Spleen (tissue), 11 donors: ENCODE data around the gene PDE4B. TPM values are rescaled to one million over a fixed set of nuclear protein-coding genes. Genes with fewer than 3 reads are reported as not detected.

Experiments
- DNase-seq: peaks from one replicate; pipeline ENCODE4 v3.0.0-alpha.2; 2020
- H3K27ac ChIP-seq, 8 donors: fragments of 200-600 bp; sonication (generic) in 7 of 8; 1 replicate in 4 of 8; 2 replicates in 4 of 8; pipeline versions ENCODE4 v1.5.0 to v1.8.0; 2016 to 2021; ENCODE audit warnings: inconsistent platforms in 4 of 8, mild to moderate bottlenecking in 4 of 8, moderate library complexity in 1 of 8
- H3K27me3 ChIP-seq, 7 donors: fragments of 200-600 bp; sonication (generic) in 6 of 7; replicated peaks in 1 of 7; 1 replicate in 4 of 7; 2 replicates in 3 of 7; pipeline versions ENCODE4 v1.5.0 to v1.8.0; 2016 to 2021; ENCODE audit warnings: inconsistent platforms in 3 of 7, mild to moderate bottlenecking in 1 of 7
- H3K36me3 ChIP-seq, 6 donors: fragments of 200-600 bp; sonication (generic) in 5 of 6; 1 replicate in 4 of 6; 2 replicates in 2 of 6; pipeline versions ENCODE4 v1.5.0 to v1.8.0; 2016 to 2021; ENCODE audit warnings: inconsistent platforms in 2 of 6
- H3K4me1 ChIP-seq, 6 donors: fragments of 200-600 bp; sonication (generic) in 5 of 6; 1 replicate in 3 of 6; 2 replicates in 3 of 6; pipeline versions ENCODE4 v1.5.0 to v1.8.0; 2016 to 2021; ENCODE audit warnings: inconsistent platforms in 3 of 6
- H3K4me3 ChIP-seq, 8 donors: fragments of 200-600 bp; sonication (generic) in 7 of 8; 1 replicate in 4 of 8; 2 replicates in 4 of 8; pipeline versions ENCODE4 v1.5.0 to v1.8.0; 2016 to 2021; ENCODE audit warnings: inconsistent platforms in 4 of 8, mild to moderate bottlenecking in 4 of 8, moderate library complexity in 2 of 8
- H3K9me3 ChIP-seq, 8 donors: fragments of 200-600 bp; sonication (generic) in 7 of 8; 1 replicate in 4 of 8; 2 replicates in 4 of 8; pipeline versions ENCODE4 v1.5.0 to v1.8.0; 2016 to 2021; ENCODE audit warnings: inconsistent platforms in 4 of 8
- POLR2A ChIP-seq, 3 donors: fragments of 450-650 bp; IDR thresholded peaks; one replicate each; pipeline ENCODE4 v1.5.1; 2017; ENCODE audit warnings: antibody characterized with exemption in 3 of 3, mild to moderate bottlenecking in 1 of 3
- POLR2AphosphoS5 ChIP-seq, 3 donors: sonication (generic); formaldehyde crosslinking; IDR thresholded peaks; one replicate each; pipeline ENCODE4 v1.5.1; 2017; ENCODE audit warnings: antibody characterized with exemption in 3 of 3
- WGBS, 5 donors: extraction: QIAGEN DNeasy Blood & Tissue Kit in 3 of 5; methylation state at CpG; one replicate each; pipeline versions ENCODE4 v1.1.5 to v1.1.7; 2013 to 2018; 5-methylcytosine and 5-hydroxymethylcytosine counted together
- intact Hi-C: fragments of 100-400 bp; cut with DNase I; formaldehyde crosslinking; loops from one replicate; pipeline ENCODE4 v1.15.0; 2023; ENCODE audit warnings: low total_unique reads
- polyA plus RNA-seq, 3 donors: library from polyadenylated mRNA; stranded (reverse); fragments of 200-250 nt; gene quantifications; one replicate each; pipeline ENCODE4 v1.2.1, GENCODE V29; 2013
- total RNA-seq, 7 donors: library from RNA; depleted of rRNA in 3 of 7; stranded (reverse); fragments of >200 nt in 3 of 7; fragmentation: NEBNext Ultra II Directional in 4 of 7; extraction: Animal tissue kit (Norgen Biotek cat#: 25700) in 4 of 7; gene quantifications; one replicate each; pipeline versions ENCODE4 v1.1.0 to v1.2.1, GENCODE V29; 2016 to 2021
- TF ChIP-seq, protein P1 (sequence below), 11 experiments: fragments of 200-600 bp in 7 of 11; fragments of 450-650 bp in 4 of 11; sonication (generic) in 4 of 11; IDR thresholded peaks in 8 of 11; conservative IDR thresholded peaks in 3 of 11; 1 replicate in 7 of 11; 2 replicates in 4 of 11; pipeline versions ENCODE4 v1.4.0 to v1.8.0; 2016 to 2021; ENCODE audit warnings: antibody characterized with exemption in 11 of 11, inconsistent platforms in 4 of 11, mild to moderate bottlenecking in 1 of 11
- donor health status: healthy with polysubstance abuse.
- donor health status: DM: no; HTN: no; CAD: no; lungs with moderate emphysema.
- donor health status: DM: no; HTN: no; CAD: no.
- donor health status: Bipolar disorder and iron deficiency.
- donor health status: healthy.
- donor health status: DM: no; HTN: no; CAD: no.
- donor health status: DM: yes; HTN: yes; CAD: no.

PDE4B gene
- total and polyA plus RNA-seq, 10 donors = 12.6 to 88.2 (median 51.9) TPM

DNA sequence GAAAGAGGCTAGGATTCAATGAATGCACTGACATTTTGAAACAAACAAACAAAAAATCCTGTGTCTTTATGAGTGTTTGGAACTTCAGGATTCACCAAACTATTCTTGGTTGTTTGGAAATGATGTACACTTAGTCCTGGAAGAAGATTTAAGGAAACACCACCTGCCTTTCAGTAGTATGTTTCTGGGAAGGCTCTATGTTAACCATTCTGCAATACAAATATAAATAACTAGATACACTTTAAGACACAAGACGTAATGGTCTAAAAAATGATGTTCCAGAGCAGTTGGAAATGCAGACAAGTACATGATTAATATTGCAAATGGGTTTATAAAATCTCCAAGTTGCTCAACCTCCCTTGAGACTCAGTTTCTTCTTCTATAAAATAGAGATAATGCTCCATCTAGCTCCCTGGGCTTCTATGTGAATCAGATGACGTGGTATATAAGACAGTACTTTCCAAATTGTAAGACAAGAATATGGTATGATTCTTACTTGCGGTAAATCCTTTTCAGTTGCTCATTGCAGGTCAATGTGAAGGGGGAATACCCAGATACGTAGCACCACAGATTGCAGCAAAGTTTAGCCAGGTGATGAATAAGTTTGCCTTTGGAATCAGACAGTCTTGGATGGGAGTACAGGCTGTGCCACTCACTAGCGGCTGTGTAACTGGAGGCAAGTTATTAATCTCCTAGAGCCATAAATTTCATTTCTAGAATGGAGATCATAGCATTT, 516.5 kb downstream of the PDE4B start:
- Histone ChIP-seq H3K9me3 (peaks cover 0 to 3% (median 0%) of the 10 kb centered on the region in 8 donors), H3K36me3 (no peaks in the 10 kb centered on the region), H3K4me3 (no peak overlapping the region), H3K27ac (no peak overlapping the region), H3K27me3 (no peaks in the 10 kb centered on the region), H3K4me1 (peaks cover 0 to 5% (median 2%) of the 10 kb centered on the region in 6 donors)
- WGBS, 5 donors = 93 to 98% (median 96%) methylated on average over 5 of the region's 5 CpGs
- DNase-seq = no peak
- TF ChIP-seq, protein P1, sequence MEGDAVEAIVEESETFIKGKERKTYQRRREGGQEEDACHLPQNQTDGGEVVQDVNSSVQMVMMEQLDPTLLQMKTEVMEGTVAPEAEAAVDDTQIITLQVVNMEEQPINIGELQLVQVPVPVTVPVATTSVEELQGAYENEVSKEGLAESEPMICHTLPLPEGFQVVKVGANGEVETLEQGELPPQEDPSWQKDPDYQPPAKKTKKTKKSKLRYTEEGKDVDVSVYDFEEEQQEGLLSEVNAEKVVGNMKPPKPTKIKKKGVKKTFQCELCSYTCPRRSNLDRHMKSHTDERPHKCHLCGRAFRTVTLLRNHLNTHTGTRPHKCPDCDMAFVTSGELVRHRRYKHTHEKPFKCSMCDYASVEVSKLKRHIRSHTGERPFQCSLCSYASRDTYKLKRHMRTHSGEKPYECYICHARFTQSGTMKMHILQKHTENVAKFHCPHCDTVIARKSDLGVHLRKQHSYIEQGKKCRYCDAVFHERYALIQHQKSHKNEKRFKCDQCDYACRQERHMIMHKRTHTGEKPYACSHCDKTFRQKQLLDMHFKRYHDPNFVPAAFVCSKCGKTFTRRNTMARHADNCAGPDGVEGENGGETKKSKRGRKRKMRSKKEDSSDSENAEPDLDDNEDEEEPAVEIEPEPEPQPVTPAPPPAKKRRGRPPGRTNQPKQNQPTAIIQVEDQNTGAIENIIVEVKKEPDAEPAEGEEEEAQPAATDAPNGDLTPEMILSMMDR (IDR thresholded peaks at IDR 0.05 in 8 of 11, conservative IDR thresholded peaks at IDR 0.05 in 3 of 11) = no peak
- TF ChIP-seq POLR2A (IDR thresholded peaks at IDR 0.05) (no peak), POLR2AphosphoS5 (IDR thresholded peaks at IDR 0.05) (no peak)
- intact Hi-C loops = no loop called here

DNA sequence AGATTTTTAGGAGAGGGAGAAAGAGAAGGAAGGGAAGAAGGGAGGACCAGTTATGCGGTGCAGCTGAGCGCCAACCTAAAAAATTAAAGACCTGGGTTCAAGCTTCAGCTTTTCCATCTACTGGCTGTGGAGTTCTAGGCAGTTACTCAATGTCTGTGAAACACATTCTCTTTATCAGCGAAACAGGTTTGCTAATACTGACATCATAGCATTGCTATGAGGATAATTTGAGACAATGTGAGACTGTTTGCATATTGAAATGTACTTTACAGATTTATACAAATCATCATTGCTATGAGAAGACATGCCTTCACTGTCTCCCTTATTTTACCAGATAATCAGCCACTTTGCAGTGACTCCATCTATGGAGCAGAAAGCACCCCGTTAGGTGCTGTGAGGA, 518.4 kb downstream of the PDE4B start:
- H3K9me3 ChIP-seq = peaks cover 0 to 3% (median 0%) of the 10 kb centered on the region in 8 donors
- no peak overlapping the region for H3K27ac ChIP-seq
- H3K27me3 ChIP-seq = no peaks in the 10 kb centered on the region
- DNase-seq = no peak
- H3K4me1 ChIP-seq = peaks cover 0 to 5% (median 2%) of the 10 kb centered on the region in 6 donors
- WGBS, 5 donors = 70 to 87% (median 83%) methylated on average over 4 of the region's 4 CpGs
- no peaks in the 10 kb centered on the region for H3K36me3 ChIP-seq
- no peak for TF ChIP-seq POLR2AphosphoS5 (IDR thresholded peaks at IDR 0.05)
- no peak for TF ChIP-seq POLR2A (IDR thresholded peaks at IDR 0.05)
- TF ChIP-seq, protein P1 (IDR thresholded peaks at IDR 0.05 in 8 of 11, conservative IDR thresholded peaks at IDR 0.05 in 3 of 11) = no peak
- intact Hi-C loops = no loop called here
- no peak overlapping the region for H3K4me3 ChIP-seq

DNA sequence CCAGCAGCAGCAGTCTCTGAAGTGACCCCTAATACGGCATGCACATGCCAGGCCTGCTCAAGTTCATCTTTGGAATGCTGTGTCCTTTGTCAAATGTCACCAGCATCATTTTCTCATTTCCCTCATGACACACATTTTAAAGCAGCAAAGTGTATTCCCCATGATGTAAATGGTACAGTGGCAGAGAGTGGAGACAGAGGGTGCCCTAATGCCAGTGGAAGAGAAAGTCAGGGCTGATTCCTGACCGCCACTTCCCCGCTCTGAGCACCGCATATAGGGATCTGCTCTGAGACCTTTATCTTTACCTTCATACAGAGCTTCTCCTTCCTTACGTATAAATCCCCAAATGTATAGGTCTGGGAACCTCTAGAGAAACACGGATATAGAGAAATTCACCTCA, 518.9 kb downstream of the PDE4B start:
- intact Hi-C loops = no loop called here
- TF ChIP-seq, protein P1 (IDR thresholded peaks at IDR 0.05 in 8 of 11, conservative IDR thresholded peaks at IDR 0.05 in 3 of 11) = no peak
- TF ChIP-seq POLR2AphosphoS5 (IDR thresholded peaks at IDR 0.05) = no peak
- no peak for TF ChIP-seq POLR2A (IDR thresholded peaks at IDR 0.05)
- 93 to 98% (median 96%) methylated on average over 6 of the region's 6 CpGs for WGBS, 5 donors
- Histone ChIP-seq H3K4me1 (peaks cover 0 to 9% (median 4%) of the 10 kb centered on the region in 6 donors), H3K27me3 (no peaks in the 10 kb centered on the region), H3K9me3 (peaks cover 0 to 3% (median 0%) of the 10 kb centered on the region in 8 donors), H3K36me3 (no peaks in the 10 kb centered on the region), H3K27ac (no peak overlapping the region), H3K4me3 (no peak overlapping the region)
- DNase-seq = no peak

DNA sequence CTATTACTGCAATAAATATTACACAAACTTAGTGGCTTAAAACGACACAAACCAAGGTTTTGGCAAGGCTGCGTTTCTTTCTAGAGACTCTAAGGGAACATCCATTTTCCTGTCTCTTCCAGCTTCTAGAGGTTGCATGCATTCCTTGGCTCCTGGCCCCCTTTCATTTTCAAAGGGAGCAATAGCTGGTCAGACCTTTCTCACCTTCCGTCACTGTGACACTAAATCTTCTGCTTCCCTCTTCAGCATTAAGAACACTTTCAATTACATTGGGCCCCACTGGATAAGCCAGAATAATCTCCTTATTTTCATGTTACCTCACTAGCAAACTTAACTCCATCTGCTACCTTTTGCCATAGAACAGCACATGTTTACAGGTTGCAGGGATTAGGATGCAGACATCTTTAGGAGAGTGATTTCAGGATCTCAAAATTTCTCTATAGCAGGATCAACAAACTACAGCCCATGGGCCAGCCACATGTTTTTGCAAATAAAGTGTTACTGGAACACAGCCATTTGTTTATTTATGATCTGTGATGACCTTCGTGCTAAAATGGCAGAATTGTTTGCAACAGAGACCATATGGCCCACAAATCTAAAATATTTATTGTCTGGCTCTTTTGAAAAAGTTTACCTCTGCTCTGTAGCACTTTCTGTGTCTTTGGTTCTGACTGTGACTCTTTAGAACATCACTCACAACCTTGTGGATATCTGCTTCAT, 519.7 kb downstream of the PDE4B start:
- 60 to 84% (median 65%) methylated on average over 4 of the region's 4 CpGs for WGBS, 5 donors
- intact Hi-C loops = no loop called here
- Histone ChIP-seq H3K4me1 (peaks cover 0 to 15% (median 5%) of the 10 kb centered on the region in 6 donors), H3K27ac (no peak overlapping the region), H3K36me3 (no peaks in the 10 kb centered on the region), H3K4me3 (no peak overlapping the region), H3K27me3 (no peaks in the 10 kb centered on the region), H3K9me3 (peaks cover 0 to 3% (median 0%) of the 10 kb centered on the region in 8 donors)
- TF ChIP-seq, protein P1 (IDR thresholded peaks at IDR 0.05 in 8 of 11, conservative IDR thresholded peaks at IDR 0.05 in 3 of 11) = no peak
- no peak for TF ChIP-seq POLR2AphosphoS5 (IDR thresholded peaks at IDR 0.05)
- no peak for TF ChIP-seq POLR2A (IDR thresholded peaks at IDR 0.05)
- DNase-seq = no peak
